Common myeloid progenitor, CD34-positive (primary cell): ENCODE data around the gene DISP3.

Source experiments
- CTCF ChIA-PET: fragments of 350-600 bp; sonication (Branson Sonifier 250); formaldehyde crosslinking; loops from one replicate; lab custom pipeline; 2021; ENCODE audit warnings: antibody characterized with exemption; lab: Charles Lee
- POLR2A ChIA-PET: fragments of 350-600 bp; sonication (Branson Sonifier 250); formaldehyde crosslinking; loops from one replicate; lab custom pipeline; 2021; ENCODE audit warnings: antibody characterized with exemption; lab: Charles Lee
- DNase-seq, 3 donors: peaks; one replicate each; pipeline versions ENCODE4 v3.0.0 to v3.0.0-alpha.2; 2013
- H3K27ac ChIP-seq, 2 experiments: 1 replicate in 1 of 2; 2 replicates in 1 of 2; pipeline ENCODE4 v1.7.0; 2013; ENCODE audit warnings: inconsistent platforms in 2 of 2, low read length in 2 of 2, mild to moderate bottlenecking in 2 of 2, low read depth in 1 of 2, moderate library complexity in 1 of 2; ENCODE audit not compliant: severe bottlenecking in 2 of 2, insufficient read depth in 1 of 2, poor library complexity in 1 of 2
- H3K27me3 ChIP-seq, 5 experiments: replicated peaks in 2 of 5; 1 replicate in 3 of 5; 2 replicates in 2 of 5; pipeline versions ENCODE4 v1.6.1 to v1.7.0; 2013; ENCODE audit warnings: low read length in 4 of 5, mild to moderate bottlenecking in 2 of 5, moderate library complexity in 2 of 5, inconsistent platforms in 1 of 5; ENCODE audit not compliant: insufficient read depth in 5 of 5, control insufficient read depth in 4 of 5
- H3K36me3 ChIP-seq, 4 experiments: 1 replicate in 2 of 4; 2 replicates in 2 of 4; pipeline versions ENCODE4 v1.6.1 to v1.7.0; 2013; ENCODE audit warnings: low read length in 3 of 4, control low read depth in 1 of 4, mild to moderate bottlenecking in 1 of 4; ENCODE audit not compliant: control insufficient read depth in 4 of 4, insufficient read depth in 4 of 4
- H3K4me1 ChIP-seq, 4 experiments: 1 replicate in 3 of 4; 2 replicates in 1 of 4; pipeline versions ENCODE4 v1.6.1 to v1.7.1; 2013; ENCODE audit warnings: low read length in 3 of 4, mild to moderate bottlenecking in 3 of 4, control low read depth in 1 of 4, inconsistent platforms in 1 of 4, moderate library complexity in 1 of 4; ENCODE audit not compliant: control insufficient read depth in 4 of 4, insufficient read depth in 4 of 4; ENCODE audit errors: control extremely low read depth in 1 of 4
- H3K4me3 ChIP-seq, 7 experiments: 1 replicate in 4 of 7; 2 replicates in 3 of 7; pipeline versions ENCODE4 v1.5.1 to v1.7.0; 2013; ENCODE audit warnings: mild to moderate bottlenecking in 7 of 7, low read length in 6 of 7, moderate library complexity in 6 of 7, inconsistent platforms in 2 of 7, low read depth in 2 of 7, control low read depth in 1 of 7; ENCODE audit not compliant: insufficient read depth in 4 of 7, control insufficient read depth in 1 of 7; ENCODE audit errors: extremely low read depth in 1 of 7
- H3K9me3 ChIP-seq, 5 experiments: 1 replicate in 4 of 5; 2 replicates in 1 of 5; pipeline versions ENCODE4 v1.6.1 to v1.7.1; 2013; ENCODE audit warnings: low read length in 4 of 5, mild to moderate bottlenecking in 2 of 5, inconsistent platforms in 1 of 5, low read depth in 1 of 5, moderate library complexity in 1 of 5; ENCODE audit not compliant: control insufficient read depth in 4 of 5, insufficient read depth in 2 of 5; ENCODE audit errors: control extremely low read depth in 1 of 5
- WGBS: methylation state at CpG from one replicate; pipeline ENCODE4 v1.1.5; 2013; ENCODE audit not compliant: insufficient coverage; 5-methylcytosine and 5-hydroxymethylcytosine counted together

DISP3 gene

DNA sequence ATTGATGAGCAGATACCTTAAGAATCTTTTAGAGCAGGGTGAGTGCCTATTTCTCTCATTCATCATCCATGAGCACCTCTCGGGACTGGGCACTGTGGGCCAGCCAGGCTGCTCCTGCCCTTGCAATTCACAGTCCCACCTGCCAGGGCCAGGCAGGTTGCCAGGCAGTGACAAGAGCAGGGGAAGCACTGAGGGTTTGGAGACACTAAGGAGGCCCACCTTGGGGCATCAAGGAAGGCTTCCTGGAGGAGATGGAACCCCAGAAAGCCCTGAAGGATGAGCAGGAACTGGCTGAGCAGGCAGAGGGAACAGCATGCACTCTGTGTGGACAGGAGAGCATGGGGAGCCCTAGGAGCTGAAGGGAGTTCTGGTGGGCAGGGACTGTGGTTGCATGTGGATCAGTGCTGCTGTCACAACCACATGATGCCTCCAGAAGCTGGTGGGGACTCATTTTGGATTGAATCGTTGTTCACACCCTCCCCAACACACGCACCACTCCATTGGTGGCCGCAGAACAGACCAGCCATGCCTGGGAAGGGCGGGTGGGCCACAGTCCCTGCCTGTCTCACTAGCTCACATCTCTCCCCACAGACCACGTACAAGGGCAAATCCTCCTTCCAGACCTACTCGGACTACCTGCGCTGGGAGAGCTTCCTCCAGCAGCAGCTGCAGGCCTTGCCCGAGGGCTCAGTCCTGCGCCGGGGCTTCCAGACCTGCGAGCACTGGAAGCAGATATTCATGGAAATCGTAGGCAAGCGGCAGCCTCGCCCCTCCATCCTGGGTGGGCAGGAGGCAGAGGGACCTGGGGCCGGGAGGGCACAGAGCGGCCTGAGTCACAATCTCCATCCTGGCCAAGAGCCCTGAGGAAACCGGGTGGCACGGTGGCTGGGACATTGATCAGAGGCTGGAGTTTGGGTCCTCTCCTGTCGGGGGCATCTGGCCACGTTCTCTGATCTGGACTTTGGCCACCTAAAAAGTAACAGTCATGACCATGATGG lies 55.1 kb downstream of the DISP3 start:
- Histone ChIP-seq H3K27me3 (peaks cover 0 to 7% (median 3%) of the 10 kb centered on the region in 5 experiments), H3K4me3 (no peak overlapping the region), H3K4me1 (no peaks in the 10 kb centered on the region), H3K36me3 (no peaks in the 10 kb centered on the region), H3K9me3 (no peaks in the 10 kb centered on the region), H3K27ac (no peak overlapping the region)
- ChIA-PET POLR2A (no interaction called here), CTCF (no interaction called here)
- WGBS, result 94% methylated on average over 17 of the region's 21 CpGs
- DNase-seq, result no peak

- no peak for DNase-seq
- POLR2A ChIA-PET, result no interaction called here
- H3K4me1 ChIP-seq, result no peaks in the 10 kb centered on the region
- WGBS, result 90% methylated on average over 17 of the region's 17 CpGs
- no peak overlapping the region for H3K4me3 ChIP-seq
- peaks cover 0 to 10% (median 3%) of the 10 kb centered on the region in 5 experiments for H3K27me3 ChIP-seq
- CTCF ChIA-PET, result no interaction called here
- no peak overlapping the region for H3K27ac ChIP-seq
- H3K9me3 ChIP-seq, result no peaks in the 10 kb centered on the region
- H3K36me3 ChIP-seq, result no peaks in the 10 kb centered on the region
Measured at GRCh38 chr1:11534846-11535245, 55.9 kb downstream of the DISP3 start.

DNA sequence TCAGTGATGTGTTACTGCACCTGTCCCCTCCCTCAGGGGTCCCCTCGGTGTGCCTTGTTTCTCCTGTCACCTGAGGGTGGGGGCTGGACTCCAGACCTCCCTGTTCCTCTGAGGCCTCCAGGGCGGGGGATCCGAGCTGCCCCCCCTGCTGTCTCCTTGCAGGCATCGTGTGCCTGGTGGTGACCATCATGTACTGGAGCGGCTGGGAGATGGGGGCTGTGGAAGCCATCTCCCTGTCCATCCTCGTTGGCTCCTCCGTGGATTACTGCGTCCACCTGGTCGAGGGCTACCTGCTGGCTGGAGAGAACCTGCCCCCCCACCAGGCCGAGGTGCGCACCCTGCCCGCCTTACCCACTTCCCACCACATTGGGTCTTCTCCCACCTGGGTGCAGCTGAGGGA lies 56.4 kb downstream of the DISP3 start:
- no peaks in the 10 kb centered on the region for H3K4me1 ChIP-seq
- no peak overlapping the region for H3K4me3 ChIP-seq
- H3K9me3 ChIP-seq, result no peaks in the 10 kb centered on the region
- H3K36me3 ChIP-seq, result no peaks in the 10 kb centered on the region
- H3K27ac ChIP-seq, result no peak overlapping the region
- WGBS, result 97% methylated on average over 12 of the region's 12 CpGs
- CTCF ChIA-PET, result no interaction called here
- H3K27me3 ChIP-seq, result peaks cover 0 to 15% (median 3%) of the 10 kb centered on the region in 5 experiments
- POLR2A ChIA-PET, result no interaction called here
- no peak for DNase-seq

DNA sequence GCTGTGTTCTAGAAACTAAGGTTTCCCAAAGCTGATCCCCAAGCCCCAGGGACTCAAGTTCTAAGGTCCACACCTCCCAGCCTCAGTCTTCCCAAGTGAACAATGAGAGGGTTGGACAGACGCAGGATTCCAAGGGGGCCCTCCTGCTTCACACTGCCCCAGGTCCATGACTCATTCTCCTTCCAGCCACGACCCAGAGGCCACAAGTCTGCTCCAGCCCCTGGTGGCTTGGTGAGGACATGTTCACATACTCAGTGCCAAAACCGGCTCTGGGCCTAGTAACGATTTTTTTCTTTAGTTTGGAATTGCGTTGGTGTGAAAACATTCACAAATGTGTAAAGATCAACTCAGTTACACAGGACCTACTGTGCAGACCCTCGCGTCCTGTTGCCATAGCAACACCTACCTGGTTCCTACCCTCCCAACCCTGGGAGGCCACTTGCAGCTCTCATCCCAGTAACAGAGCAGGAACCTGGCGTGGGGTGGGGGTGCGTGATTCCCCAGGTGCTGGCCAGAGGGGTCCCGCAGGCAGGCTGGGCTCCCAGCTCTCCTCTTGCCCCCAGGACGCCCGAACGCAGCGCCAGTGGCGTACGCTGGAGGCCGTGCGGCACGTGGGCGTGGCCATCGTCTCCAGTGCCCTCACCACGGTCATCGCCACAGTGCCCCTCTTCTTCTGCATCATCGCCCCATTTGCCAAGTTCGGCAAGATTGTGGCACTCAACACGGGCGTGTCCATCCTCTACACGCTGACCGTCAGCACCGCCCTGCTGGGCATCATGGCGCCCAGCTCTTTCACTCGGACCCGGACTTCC lies 57.0 kb downstream of the DISP3 start:
- H3K4me3 ChIP-seq, result no peak overlapping the region
- H3K4me1 ChIP-seq, result no peaks in the 10 kb centered on the region
- POLR2A ChIA-PET, result no interaction called here
- peaks cover 0 to 20% (median 3%) of the 10 kb centered on the region in 5 experiments for H3K27me3 ChIP-seq
- H3K27ac ChIP-seq, result no peak overlapping the region
- no peaks in the 10 kb centered on the region for H3K36me3 ChIP-seq
- DNase-seq, result peak in 2 of 3 donors; percentile 4 to 8
- 94% methylated on average over 31 of the region's 33 CpGs for WGBS
- H3K9me3 ChIP-seq, result no peaks in the 10 kb centered on the region
- CTCF ChIA-PET, result no interaction called here

DNA sequence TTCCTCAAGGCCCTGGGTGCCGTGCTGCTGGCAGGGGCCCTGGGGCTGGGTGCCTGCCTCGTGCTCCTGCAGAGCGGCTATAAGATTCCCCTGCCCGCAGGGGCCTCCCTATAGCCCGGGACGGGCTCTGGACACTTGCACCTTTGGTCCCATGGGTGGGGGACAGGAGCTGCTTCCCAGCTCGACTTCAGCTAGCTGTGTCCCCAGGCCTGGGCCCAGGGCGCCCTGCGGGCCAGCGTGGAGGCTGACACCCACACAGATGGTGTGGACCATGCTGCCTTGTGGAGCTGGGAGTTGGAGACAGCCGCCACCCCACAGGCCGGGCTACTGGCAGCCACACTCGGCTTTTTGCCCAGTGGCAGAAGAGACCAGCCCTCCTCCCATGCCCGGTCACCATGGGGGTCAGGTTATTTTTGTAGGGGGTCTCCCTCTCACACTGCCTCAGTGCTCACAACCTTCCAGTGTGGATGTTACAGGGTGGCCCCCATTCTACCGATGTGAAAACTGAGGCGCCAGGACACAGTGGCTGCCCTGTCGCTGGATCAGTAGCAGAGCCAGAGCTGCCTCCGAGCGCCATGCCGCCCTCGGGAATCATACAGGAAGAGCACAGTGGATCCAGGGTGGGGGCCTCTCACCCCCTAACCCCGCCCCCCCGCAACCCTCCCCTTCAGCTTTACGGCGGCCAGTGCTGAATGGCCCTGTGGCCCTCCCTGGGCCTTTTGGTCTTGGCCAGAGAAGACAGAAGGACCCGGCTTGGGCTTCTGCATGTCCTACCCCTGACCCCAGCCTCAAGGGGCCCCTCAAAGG lies 57.8 kb downstream of the DISP3 start:
- Histone ChIP-seq H3K4me1 (no peaks in the 10 kb centered on the region), H3K9me3 (no peaks in the 10 kb centered on the region), H3K36me3 (no peaks in the 10 kb centered on the region), H3K27me3 (peaks cover 0 to 20% (median 3%) of the 10 kb centered on the region in 5 experiments), H3K27ac (no peak overlapping the region), H3K4me3 (peak overlapping the region in 1 of 7 experiments; percentile 1)
- CTCF ChIA-PET, result no interaction called here
- 95% methylated on average over 25 of the region's 26 CpGs for WGBS
- no peak for DNase-seq
- POLR2A ChIA-PET, result no interaction called here

DNA sequence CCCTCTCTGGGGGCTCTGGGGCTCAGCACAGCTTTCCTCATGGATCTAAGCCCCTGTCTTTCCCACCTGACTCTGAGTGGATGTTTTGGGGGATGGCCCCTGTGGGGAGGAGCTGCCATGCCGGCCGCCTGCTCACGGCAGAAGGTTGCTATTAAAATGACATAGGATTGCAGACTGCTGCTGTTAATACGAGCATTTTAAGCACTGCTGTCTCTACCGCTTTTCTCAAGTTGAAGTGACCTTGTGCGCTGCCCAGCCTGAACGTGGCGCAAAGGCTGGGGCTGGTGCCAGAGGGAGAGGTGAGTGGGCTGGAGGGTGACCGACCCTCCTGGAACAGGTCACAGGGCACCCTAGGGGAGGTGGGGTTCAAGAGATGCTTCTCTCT lies 58.4 kb downstream of the DISP3 start:
- 90% methylated on average over 9 of the region's 9 CpGs for WGBS
- no peaks in the 10 kb centered on the region for H3K9me3 ChIP-seq
- DNase-seq, result no peak
- no peaks in the 10 kb centered on the region for H3K4me1 ChIP-seq
- ChIA-PET CTCF (no interaction called here), POLR2A (no interaction called here)
- no peaks in the 10 kb centered on the region for H3K36me3 ChIP-seq
- H3K4me3 ChIP-seq, result no peak overlapping the region
- H3K27me3 ChIP-seq, result peaks cover 0 to 20% (median 3%) of the 10 kb centered on the region in 5 experiments
- no peak overlapping the region for H3K27ac ChIP-seq
